IPS-20b (cell line): ENCODE data around the gene RIC8B.

ENCODE experiments used
- H3K27ac ChIP-seq: one replicate; pipeline ENCODE4 v1.5.1; 2013; ENCODE audit warnings: low read length
- H3K27me3 ChIP-seq: 2 replicates; pipeline ENCODE4 v1.6.1; 2013; ENCODE audit warnings: mild to moderate bottlenecking, low read length, inconsistent platforms; ENCODE audit not compliant: insufficient read depth
- H3K36me3 ChIP-seq: 2 replicates; pipeline ENCODE4 v1.6.1; 2013; ENCODE audit warnings: low read depth, mild to moderate bottlenecking, inconsistent platforms, low read length, moderate library complexity; ENCODE audit not compliant: insufficient read depth
- H3K4me1 ChIP-seq: 2 replicates; pipeline ENCODE4 v1.6.1; 2013; ENCODE audit warnings: mild to moderate bottlenecking, control low read depth, inconsistent platforms, low read length, moderate library complexity; ENCODE audit not compliant: insufficient read depth
- H3K4me3 ChIP-seq: 2 replicates; pipeline ENCODE4 v1.5.1; 2013; ENCODE audit warnings: mild to moderate bottlenecking, low read length, inconsistent platforms
- H3K9ac ChIP-seq: 2 replicates; pipeline ENCODE4 v1.6.1; 2013; ENCODE audit warnings: low read depth, mild to moderate bottlenecking, inconsistent platforms, low read length, moderate library complexity
- H3K9me3 ChIP-seq: 2 replicates; pipeline ENCODE4 v1.6.1; 2013; ENCODE audit warnings: mild to moderate bottlenecking, low read depth, low read length, inconsistent platforms; ENCODE audit not compliant: insufficient read depth

The RIC8B gene

GRCh38 chr12:106897981-106898901 lies 123.8 kb downstream of the RIC8B start:
- H3K27ac ChIP-seq = no peak overlapping the region
- H3K36me3 ChIP-seq = no peaks in the 10 kb centered on the region
- peaks cover 3% of the 10 kb centered on the region; the same call in 1 of the 2 replicates for H3K4me1 ChIP-seq
- H3K9ac ChIP-seq = no peak overlapping the region
- peaks cover 28% of the 10 kb centered on the region for H3K27me3 ChIP-seq
- no peaks in the 10 kb centered on the region for H3K9me3 ChIP-seq
- no peak overlapping the region for H3K4me3 ChIP-seq

- H3K9ac ChIP-seq = no peak overlapping the region
- H3K4me3 ChIP-seq = no peak overlapping the region
- no peak overlapping the region for H3K27ac ChIP-seq
- peaks cover 3% of the 10 kb centered on the region; the same call in 1 of the 2 replicates for H3K4me1 ChIP-seq
- no peaks in the 10 kb centered on the region for H3K9me3 ChIP-seq
- peaks cover 41% of the 10 kb centered on the region for H3K27me3 ChIP-seq
- H3K36me3 ChIP-seq = no peaks in the 10 kb centered on the region
Observed at GRCh38 chr12:106900554-106900953, 126.1 kb downstream of the RIC8B start.

GRCh38 chr12:106901276-106901675 lies 126.8 kb downstream of the RIC8B start:
- H3K27me3 ChIP-seq = peaks cover 41% of the 10 kb centered on the region
- no peak overlapping the region for H3K9ac ChIP-seq
- no peak overlapping the region for H3K4me3 ChIP-seq
- peaks cover 3% of the 10 kb centered on the region; the same call in 1 of the 2 replicates for H3K4me1 ChIP-seq
- H3K9me3 ChIP-seq = no peaks in the 10 kb centered on the region
- no peaks in the 10 kb centered on the region for H3K36me3 ChIP-seq
- no peak overlapping the region for H3K27ac ChIP-seq

GRCh38 chr12:106902053-106902452 lies 127.6 kb downstream of the RIC8B start:
- H3K36me3 ChIP-seq = no peaks in the 10 kb centered on the region
- no peaks in the 10 kb centered on the region for H3K9me3 ChIP-seq
- no peak overlapping the region for H3K27ac ChIP-seq
- no peak overlapping the region for H3K4me3 ChIP-seq
- peaks cover 41% of the 10 kb centered on the region for H3K27me3 ChIP-seq
- no peak overlapping the region for H3K9ac ChIP-seq
- H3K4me1 ChIP-seq = peaks cover 3% of the 10 kb centered on the region; the same call in 1 of the 2 replicates

- peak overlapping the region; percentile 30; the same call in 1 of the 2 replicates for H3K9ac ChIP-seq
Observed at GRCh38 chr12:106903241-106903945, 128.9 kb downstream of the RIC8B start.

GRCh38 chr12:106906715-106907114 lies 132.2 kb downstream of the RIC8B start:
- no peak overlapping the region for H3K4me3 ChIP-seq
- no peaks in the 10 kb centered on the region for H3K9me3 ChIP-seq
- H3K4me1 ChIP-seq = peaks cover 3% of the 10 kb centered on the region; the same call in 1 of the 2 replicates
- H3K9ac ChIP-seq = no peak overlapping the region
- H3K27me3 ChIP-seq = peaks cover 28% of the 10 kb centered on the region
- H3K27ac ChIP-seq = no peak overlapping the region
- H3K36me3 ChIP-seq = no peaks in the 10 kb centered on the region

More at GRCh38 chr12:106903241-106903945, 128.9 kb downstream of the RIC8B start:
- Histone ChIP-seq H3K36me3 (no peaks in the 10 kb centered on the region), H3K9me3 (no peaks in the 10 kb centered on the region), H3K27ac (no peak overlapping the region), H3K4me3 (peak overlapping the region; percentile 71), H3K4me1 (peaks cover 3% of the 10 kb centered on the region; the same call in 1 of the 2 replicates), H3K27me3 (peaks cover 41% of the 10 kb centered on the region)

GRCh38 chr12:106907411-106907810 lies 132.9 kb downstream of the RIC8B start:
- H3K4me1 ChIP-seq = peaks cover 3% of the 10 kb centered on the region; the same call in 1 of the 2 replicates
- peaks cover 21% of the 10 kb centered on the region for H3K27me3 ChIP-seq
- no peaks in the 10 kb centered on the region for H3K36me3 ChIP-seq
- H3K9ac ChIP-seq = no peak overlapping the region
- no peaks in the 10 kb centered on the region for H3K9me3 ChIP-seq
- no peak overlapping the region for H3K27ac ChIP-seq
- no peak overlapping the region for H3K4me3 ChIP-seq

GRCh38 chr12:106907846-106908245 lies 133.4 kb downstream of the RIC8B start:
- Histone ChIP-seq H3K9ac (no peak overlapping the region), H3K4me1 (peaks cover 3% of the 10 kb centered on the region; the same call in 1 of the 2 replicates), H3K27me3 (peaks cover 17% of the 10 kb centered on the region), H3K27ac (no peak overlapping the region), H3K36me3 (no peaks in the 10 kb centered on the region), H3K4me3 (no peak overlapping the region), H3K9me3 (no peaks in the 10 kb centered on the region)

- H3K27ac ChIP-seq = no peak overlapping the region
- H3K9ac ChIP-seq = no peak overlapping the region
- H3K27me3 ChIP-seq = peaks cover 10% of the 10 kb centered on the region; the same call in 1 of the 2 replicates
- H3K4me1 ChIP-seq = no peaks in the 10 kb centered on the region; the same call in 1 of the 2 replicates
- no peaks in the 10 kb centered on the region for H3K36me3 ChIP-seq
- H3K9me3 ChIP-seq = no peaks in the 10 kb centered on the region
- no peak overlapping the region for H3K4me3 ChIP-seq
Observed at GRCh38 chr12:106908561-106908960, 134.1 kb downstream of the RIC8B start.

GRCh38 chr12:106910202-106910601 lies 135.7 kb downstream of the RIC8B start:
- Histone ChIP-seq H3K9ac (no peak overlapping the region), H3K27me3 (no peaks in the 10 kb centered on the region), H3K4me3 (no peak overlapping the region), H3K4me1 (no peaks in the 10 kb centered on the region; the same call in 1 of the 2 replicates), H3K36me3 (no peaks in the 10 kb centered on the region), H3K9me3 (no peaks in the 10 kb centered on the region), H3K27ac (no peak overlapping the region)

GRCh38 chr12:106911581-106911980 lies 137.1 kb downstream of the RIC8B start:
- Histone ChIP-seq H3K9me3 (no peaks in the 10 kb centered on the region), H3K4me1 (no peaks in the 10 kb centered on the region; the same call in 1 of the 2 replicates), H3K9ac (no peak overlapping the region), H3K36me3 (no peaks in the 10 kb centered on the region), H3K27me3 (no peaks in the 10 kb centered on the region), H3K4me3 (no peak overlapping the region), H3K27ac (no peak overlapping the region)
